H1 (cell line): Measurements from ENCODE around the gene SLC6A3. TPM values are rescaled to one million over a fixed set of nuclear protein-coding genes. Genes with fewer than 3 reads are reported as not detected.
A peak's percentile ranks its signal among the peaks of the same experiment; 100 is the strongest.

ENCODE experiments used
- CTCF ChIA-PET: fragments of 300-600 bp; sonication (Branson Sonifier 250); formaldehyde crosslinking; loops from one replicate; lab custom pipeline; 2021; ENCODE audit not compliant: partially characterized antibody; lab: Charles Lee
- POLR2A ChIA-PET: fragments of 300-600 bp; sonication (Branson Sonifier 250); formaldehyde crosslinking; loops from one replicate; lab custom pipeline; 2021; ENCODE audit warnings: inconsistent platforms; ENCODE audit not compliant: partially characterized antibody; lab: Charles Lee
- DNase-seq, 2 experiments: peaks; one replicate each; pipeline versions ENCODE4 v3.0.0 to v3.0.0-alpha.2; 2010 to 2022; ENCODE audit warnings: low spot score in 2 of 2, low read depth in 1 of 2, mixed read lengths in 1 of 2
- FAIRE-seq: peaks from 2 replicates; lab custom pipeline; 2011; peaks lifted over from hg19 to GRCh38; lab: Jason Lieb, UNC
- H2AFZ ChIP-seq: 2 replicates; pipeline ENCODE4 v1.8.1; 2012; ENCODE audit warnings: low read length, inconsistent platforms
- H2AK5ac ChIP-seq: 2 replicates; pipeline ENCODE4 v1.6.1; 2013; ENCODE audit warnings: low read depth, low read length
- H2BK120ac ChIP-seq: replicated peaks from 2 replicates; pipeline ENCODE3; 2013; ENCODE audit warnings: low read depth, low read length, inconsistent platforms
- H2BK12ac ChIP-seq: 2 replicates; pipeline ENCODE4 v1.6.1; 2013; ENCODE audit warnings: low read depth, low read length
- H2BK15ac ChIP-seq: 2 replicates; pipeline ENCODE4 v1.6.1; 2013; ENCODE audit warnings: low read length
- H2BK20ac ChIP-seq: 2 replicates; pipeline ENCODE4 v1.6.1; 2013; ENCODE audit warnings: low read length
- H2BK5ac ChIP-seq: 2 replicates; pipeline ENCODE4 v1.6.1; 2013; ENCODE audit warnings: low read depth, low read length
- H3K14ac ChIP-seq: 2 replicates; pipeline ENCODE4 v1.6.1; 2013; ENCODE audit warnings: inconsistent platforms; ENCODE audit not compliant: insufficient read length
- H3K18ac ChIP-seq: 2 replicates; pipeline ENCODE4 v1.6.1; 2013; ENCODE audit warnings: low read length; ENCODE audit errors: extremely low read depth
- H3K23ac ChIP-seq: 2 replicates; pipeline ENCODE4 v1.6.1; 2013; ENCODE audit warnings: inconsistent platforms; ENCODE audit not compliant: insufficient read length
- H3K23me2 ChIP-seq: 2 replicates; pipeline ENCODE4 v1.6.1; 2013; ENCODE audit warnings: low read depth, low read length
- H3K27ac ChIP-seq: 2 replicates; pipeline ENCODE4 v1.6.1; 2011; ENCODE audit warnings: low read depth, low read length, inconsistent platforms
- H3K27me3 ChIP-seq, 4 experiments: replicated peaks in 1 of 4; 1 replicate in 1 of 4; 2 replicates in 3 of 4; pipeline versions ENCODE4 v1.6.1 to v1.8.1; 2011 to 2013; ENCODE audit warnings: low read length in 3 of 4, mild to moderate bottlenecking in 3 of 4, inconsistent platforms in 2 of 4, mixed read lengths in 2 of 4, moderate library complexity in 1 of 4; ENCODE audit not compliant: control insufficient read depth in 3 of 4, insufficient read depth in 3 of 4; ENCODE audit errors: extremely low read depth in 1 of 4
- H3K36me3 ChIP-seq, 4 experiments: 2 replicates each; pipeline versions ENCODE4 v1.6.1 to v1.8.1; 2011 to 2013; ENCODE audit warnings: mild to moderate bottlenecking in 4 of 4, low read length in 3 of 4, moderate library complexity in 2 of 4, control low read depth in 1 of 4, inconsistent platforms in 1 of 4; ENCODE audit not compliant: insufficient read depth in 4 of 4, control insufficient read depth in 2 of 4
- H3K4ac ChIP-seq: replicated peaks from 2 replicates; pipeline ENCODE3; 2013; ENCODE audit warnings: low read length, low read depth, mixed read lengths, inconsistent platforms; ENCODE audit not compliant: insufficient read length
- H3K4me1 ChIP-seq, 4 experiments: replicated peaks in 1 of 4; 1 replicate in 1 of 4; 2 replicates in 3 of 4; pipeline versions ENCODE4 v1.6.1 to v1.8.1; 2011 to 2013; ENCODE audit warnings: low read length in 3 of 4, inconsistent platforms in 2 of 4, mixed read lengths in 1 of 4; ENCODE audit not compliant: insufficient read depth in 4 of 4, control insufficient read depth in 3 of 4
- H3K4me2 ChIP-seq, 2 experiments: 2 replicates each; pipeline versions ENCODE4 v1.6.1 to v1.8.1; 2011 to 2013; ENCODE audit warnings: low read depth in 2 of 2, low read length in 2 of 2, control low read depth in 1 of 2, inconsistent platforms in 1 of 2, mild to moderate bottlenecking in 1 of 2; ENCODE audit not compliant: insufficient read depth in 1 of 2
- H3K4me3 ChIP-seq, 4 experiments: fragments of 200-600, 300-600 bp in 1 of 4; sonication (generic), shearing (Covaris generic), sonication (Bioruptor Twin) in 1 of 4; 2 replicates each; pipeline versions ENCODE4 v1.5.1 to v1.8.1; 2011 to 2016; ENCODE audit warnings: low read length in 4 of 4, low read depth in 3 of 4, control low read depth in 2 of 4, inconsistent platforms in 2 of 4, mild to moderate bottlenecking in 2 of 4, mixed read lengths in 1 of 4, moderate library complexity in 1 of 4; ENCODE audit not compliant: insufficient read depth in 2 of 4; ENCODE audit errors: extremely low read depth in 1 of 4
- H3K56ac ChIP-seq: replicated peaks from 2 replicates; pipeline ENCODE3; 2013; ENCODE audit warnings: low read depth, mild to moderate bottlenecking, mixed read lengths, low read length, inconsistent platforms; ENCODE audit not compliant: insufficient read length
- H3K79me1 ChIP-seq: 2 replicates; pipeline ENCODE4 v1.6.1; 2013; ENCODE audit warnings: low read depth, low read length, control low read depth
- H3K79me2 ChIP-seq, 2 experiments: 2 replicates each; pipeline versions ENCODE4 v1.6.1 to v1.8.1; 2012 to 2013; ENCODE audit warnings: low read length in 2 of 2, mild to moderate bottlenecking in 2 of 2, inconsistent platforms in 1 of 2; ENCODE audit not compliant: insufficient read depth in 2 of 2, control insufficient read depth in 1 of 2
- H3K9ac ChIP-seq, 4 experiments: replicated peaks in 1 of 4; 1 replicate in 1 of 4; 2 replicates in 3 of 4; pipeline versions ENCODE4 v1.6.1 to v1.8.1; 2011 to 2013; ENCODE audit warnings: low read depth in 3 of 4, low read length in 3 of 4, control low read depth in 2 of 4, mild to moderate bottlenecking in 2 of 4, moderate library complexity in 2 of 4, inconsistent platforms in 1 of 4; ENCODE audit errors: extremely low read depth in 1 of 4
- H3K9me3 ChIP-seq, 2 experiments: 2 replicates each; pipeline versions ENCODE4 v1.6.1 to v1.8.1; 2012 to 2013; ENCODE audit warnings: mild to moderate bottlenecking in 2 of 2, moderate library complexity in 2 of 2, control low read depth in 1 of 2, inconsistent platforms in 1 of 2, low read depth in 1 of 2, low read length in 1 of 2, mixed read lengths in 1 of 2; ENCODE audit not compliant: insufficient read depth in 2 of 2
- H4K20me1 ChIP-seq, 2 experiments: replicated peaks in 1 of 2; 2 replicates each; pipeline versions ENCODE3 to v1.8.1; 2011 to 2013; ENCODE audit warnings: inconsistent platforms in 2 of 2, low read length in 2 of 2, mild to moderate bottlenecking in 1 of 2; ENCODE audit not compliant: insufficient read depth in 2 of 2, control insufficient read depth in 1 of 2
- H4K5ac ChIP-seq: 2 replicates; pipeline ENCODE4 v1.6.1; 2013; ENCODE audit warnings: low read length, low read depth, mixed read lengths, inconsistent platforms; ENCODE audit not compliant: insufficient read length
- H4K8ac ChIP-seq: 2 replicates; pipeline ENCODE4 v1.8.0; 2013; ENCODE audit warnings: mild to moderate bottlenecking, moderate library complexity, low read length, inconsistent platforms; ENCODE audit not compliant: insufficient read depth; ENCODE audit errors: extremely low read depth
- H4K91ac ChIP-seq: replicated peaks from 2 replicates; pipeline ENCODE3; 2013; ENCODE audit warnings: low read length, mixed read lengths, inconsistent platforms; ENCODE audit not compliant: insufficient read length
- ATF2 ChIP-seq: IDR thresholded peaks from 2 replicates; pipeline ENCODE4 v1.6.1; 2012; ENCODE audit warnings: low read length, inconsistent platforms
- GABPA ChIP-seq: IDR thresholded peaks from 2 replicates; pipeline ENCODE4 v1.6.1; 2011; ENCODE audit warnings: mild to moderate bottlenecking, low read length, moderate library complexity, borderline replicate concordance; ENCODE audit not compliant: insufficient read depth
- HDAC2 ChIP-seq, 2 experiments: fragments of 300-600 bp in 1 of 2; sonication (generic) in 1 of 2; IDR thresholded peaks; 2 replicates each; pipeline ENCODE4 v1.6.1; 2011 to 2012; ENCODE audit warnings: low read depth in 2 of 2, low read length in 2 of 2, mild to moderate bottlenecking in 2 of 2, moderate library complexity in 2 of 2, borderline replicate concordance in 1 of 2, inconsistent platforms in 1 of 2
- SRF ChIP-seq: IDR thresholded peaks from 2 replicates; pipeline ENCODE4 v1.6.1; 2011; ENCODE audit warnings: mild to moderate bottlenecking, low read depth, low read length, moderate library complexity
- WGBS, 2 experiments: shearing (Covaris generic) in 1 of 2; methylation state at CpG; one replicate each; pipeline versions ENCODE4 v1.1.6 to v1.1.7; 2013 to 2015; ENCODE audit warnings: low lambda C conversion rate in 2 of 2, mixed read lengths in 2 of 2, inconsistent platforms in 1 of 2, low coverage in 1 of 2, missing lambda C conversion rate in 1 of 2; ENCODE audit not compliant: insufficient replicate concordance in 2 of 2, insufficient coverage in 1 of 2, insufficient read length in 1 of 2; ENCODE audit errors: extremely low coverage in 1 of 2, missing lambda C conversion rate in 1 of 2; 5-methylcytosine and 5-hydroxymethylcytosine counted together
- polyA plus RNA-seq, 7 experiments: library from polyadenylated mRNA; depleted of rRNA in 3 of 7; stranded (reverse) in 5 of 7; unstranded in 2 of 7; fragments of >200 nt in 5 of 7; fragments of 200-250 nt in 2 of 7; gene quantifications; 1 replicate in 5 of 7; 2 replicates in 1 of 7; 4 replicates in 1 of 7; pipeline versions ENCODE4 v1.2.1 to v1.2.3, GENCODE V29; 2011 to 2013; ENCODE audit warnings: missing spikeins in 2 of 7, mixed read lengths in 2 of 7
- total RNA-seq: library from RNA; stranded (reverse); fragmentation: NEBNext Ultra II Directional; extraction: Animal tissue kit (Norgen Biotek cat#: 25700); gene quantifications from 2 replicates; pipeline ENCODE4 v1.2.1, GENCODE V29; 2021
- TF ChIP-seq, protein P1 (sequence below), 3 experiments: IDR thresholded peaks; 1 replicate in 2 of 3; 2 replicates in 1 of 3; pipeline versions ENCODE4 v1.5.1 to v1.6.1; 2011; ENCODE audit warnings: low read length in 3 of 3, mild to moderate bottlenecking in 3 of 3, inconsistent platforms in 2 of 3, low read depth in 1 of 3, moderate library complexity in 1 of 3; ENCODE audit not compliant: insufficient read depth in 1 of 3; ENCODE audit errors: control extremely low read depth in 1 of 3
- TF ChIP-seq, protein P2 (sequence below): IDR thresholded peaks from 2 replicates; pipeline ENCODE4 v1.6.1; 2012; ENCODE audit warnings: inconsistent platforms

The SLC6A3 gene
- total and polyA plus RNA-seq, 2 of the 8 experiments (the other 6 are each of a cell fraction or from before 2014, with no cell fraction given) = 0.48 to 0.91 TPM

GRCh38 chr5:1345876-1346626 is 99.2 kb downstream of the SLC6A3 start:
- H2BK12ac ChIP-seq = no peak overlapping the region
- peak overlapping the region; percentile 69 to 91 (median 86); a peak in 7 of 8 replicates for H3K4me3 ChIP-seq
- no peak overlapping the region for H4K5ac ChIP-seq
- H3K23ac ChIP-seq = no peak overlapping the region
- no peak overlapping the region for H3K4ac ChIP-seq
- WGBS, 2 experiments = 83% methylated on average over 26 of the region's 27 CpGs; no CpG with 5 or more reads in 1 of the 2 experiments
- peaks cover 5% of the 10 kb centered on the region; the same call in 1 of the 2 replicates for H3K23me2 ChIP-seq
- peak overlapping the region; percentile 79 to 94 for H3K4me2 ChIP-seq
- H3K9me3 ChIP-seq = no peaks in the 10 kb centered on the region
- H4K8ac ChIP-seq = peak overlapping the region; percentile 1
- H3K9ac ChIP-seq = peak overlapping the region in 2 of 4 experiments; percentile 54 to 61; a peak in 5 of 7 replicates
- H3K4me1 ChIP-seq = peaks cover 0 to 12% (median 1%) of the 10 kb centered on the region in 4 experiments; a peak in 4 of 7 replicates
- DNase-seq (no peak), FAIRE-seq (no peak)
- peaks cover 7 to 17% (median 14%) of the 10 kb centered on the region in 4 experiments; a peak in 7 of 8 replicates for H3K36me3 ChIP-seq
- no peak overlapping the region for H2AFZ ChIP-seq
- no peak overlapping the region for H3K14ac ChIP-seq
- peaks cover 0 to 14% of the 10 kb centered on the region in 2 experiments; a peak in 2 of 4 replicates for H3K79me2 ChIP-seq
- H4K20me1 ChIP-seq = peaks cover 5 to 13% of the 10 kb centered on the region in 2 experiments
- H3K18ac ChIP-seq = no peak overlapping the region
- no peak overlapping the region for H3K56ac ChIP-seq
- no peak overlapping the region for H3K27ac ChIP-seq
- H2BK120ac ChIP-seq = no peak overlapping the region
- no peak overlapping the region for H2BK5ac ChIP-seq
- no peak overlapping the region for H2BK15ac ChIP-seq
- ChIA-PET POLR2A (interaction anchor here (0.6 to 1.5 kb wide), 6 partner anchors 8 to 158 kb away, joined by 3 to 5 read pairs (median 4); no protein-coding TSS in a partner anchor), CTCF (interaction anchor here (0.7 to 3.6 kb wide), 4 partner anchors 9 to 299 kb away, joined by 3 to 14 read pairs (median 5); no protein-coding TSS in a partner anchor)
- H4K91ac ChIP-seq = no peak overlapping the region
- no peaks in the 10 kb centered on the region; the same call in 1 of the 2 replicates for H3K79me1 ChIP-seq
- H2AK5ac ChIP-seq = no peak overlapping the region
- H2BK20ac ChIP-seq = no peak overlapping the region
- no peaks in the 10 kb centered on the region for H3K27me3 ChIP-seq
- TF ChIP-seq, protein P1, sequence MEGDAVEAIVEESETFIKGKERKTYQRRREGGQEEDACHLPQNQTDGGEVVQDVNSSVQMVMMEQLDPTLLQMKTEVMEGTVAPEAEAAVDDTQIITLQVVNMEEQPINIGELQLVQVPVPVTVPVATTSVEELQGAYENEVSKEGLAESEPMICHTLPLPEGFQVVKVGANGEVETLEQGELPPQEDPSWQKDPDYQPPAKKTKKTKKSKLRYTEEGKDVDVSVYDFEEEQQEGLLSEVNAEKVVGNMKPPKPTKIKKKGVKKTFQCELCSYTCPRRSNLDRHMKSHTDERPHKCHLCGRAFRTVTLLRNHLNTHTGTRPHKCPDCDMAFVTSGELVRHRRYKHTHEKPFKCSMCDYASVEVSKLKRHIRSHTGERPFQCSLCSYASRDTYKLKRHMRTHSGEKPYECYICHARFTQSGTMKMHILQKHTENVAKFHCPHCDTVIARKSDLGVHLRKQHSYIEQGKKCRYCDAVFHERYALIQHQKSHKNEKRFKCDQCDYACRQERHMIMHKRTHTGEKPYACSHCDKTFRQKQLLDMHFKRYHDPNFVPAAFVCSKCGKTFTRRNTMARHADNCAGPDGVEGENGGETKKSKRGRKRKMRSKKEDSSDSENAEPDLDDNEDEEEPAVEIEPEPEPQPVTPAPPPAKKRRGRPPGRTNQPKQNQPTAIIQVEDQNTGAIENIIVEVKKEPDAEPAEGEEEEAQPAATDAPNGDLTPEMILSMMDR (IDR thresholded peaks at IDR 0.05; ENCODE audit: control extremely low read depth in 1 of 3, insufficient read depth in 1 of 3, low read depth in 1 of 3, low read length in 3 of 3) = no peak
- TF ChIP-seq GABPA (no peak), HDAC2 (IDR thresholded peaks at IDR 0.05; ENCODE audit: borderline replicate concordance in 1 of 2, low read depth in 2 of 2, low read length in 2 of 2) (no peak), ATF2 (no peak), SRF (no peak)
- TF ChIP-seq, protein P2, sequence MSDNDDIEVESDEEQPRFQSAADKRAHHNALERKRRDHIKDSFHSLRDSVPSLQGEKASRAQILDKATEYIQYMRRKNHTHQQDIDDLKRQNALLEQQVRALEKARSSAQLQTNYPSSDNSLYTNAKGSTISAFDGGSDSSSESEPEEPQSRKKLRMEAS = no peak
